Esophagus squamous epithelium (tissue), 5 donors: ENCODE measurements around the gene BAHD1. TPM values are rescaled to one million over a fixed set of nuclear protein-coding genes. Genes with fewer than 3 reads are reported as not detected.

Experiments used
- DNase-seq: peaks from one replicate; lab custom pipeline; 2025; lab: John Stamatoyannopoulos, UW
- H3K27ac ChIP-seq, 4 donors: fragments of 200-600 bp; sonication (generic); one replicate each; pipeline ENCODE4 v1.5.1; 2016 to 2019; ENCODE audit warnings: mild to moderate bottlenecking in 1 of 4
- H3K27me3 ChIP-seq, 4 donors: fragments of 200-600 bp; sonication (generic); 1 replicate in 3 of 4; 2 replicates in 1 of 4; pipeline versions ENCODE4 v1.5.1 to v1.6.0; 2017 to 2021; ENCODE audit warnings: antibody characterized with exemption in 1 of 4
- H3K36me3 ChIP-seq, 3 donors: fragments of 200-600 bp; sonication (generic); one replicate each; pipeline ENCODE4 v1.5.1; 2016 to 2019
- H3K4me1 ChIP-seq, 3 donors: fragments of 200-600 bp; sonication (generic); one replicate each; pipeline ENCODE4 v1.5.1; 2017 to 2019
- H3K4me3 ChIP-seq, 4 donors: fragments of 200-600 bp; sonication (generic); 1 replicate in 3 of 4; 2 replicates in 1 of 4; pipeline ENCODE4 v1.5.1; 2016 to 2019; ENCODE audit warnings: mild to moderate bottlenecking in 2 of 4, moderate library complexity in 1 of 4
- H3K9me3 ChIP-seq, 3 donors: fragments of 200-600 bp; sonication (generic); one replicate each; pipeline ENCODE4 v1.5.1; 2016 to 2019
- POLR2A ChIP-seq, 4 donors: fragments of 450-650 bp; IDR thresholded peaks; one replicate each; pipeline ENCODE4 v1.6.1; 2017; ENCODE audit warnings: antibody characterized with exemption in 4 of 4, mild to moderate bottlenecking in 4 of 4, moderate library complexity in 3 of 4
- WGBS, 2 donors: methylation state at CpG; one replicate each; pipeline ENCODE4 v1.1.5; 2018; 5-methylcytosine and 5-hydroxymethylcytosine counted together
- intact Hi-C: fragments of 100-400 bp; cut with DNase I; formaldehyde crosslinking; loops from one replicate; pipeline ENCODE4 v1.15.0; 2022
- total RNA-seq, 4 donors: library from RNA; depleted of rRNA; stranded (reverse); fragments of >200 nt; gene quantifications; one replicate each; pipeline ENCODE4 v1.1.0, GENCODE V29; 2016
- TF ChIP-seq, protein P1 (sequence below), 6 experiments: fragments of 450-650 bp in 4 of 6; fragments of 200-600 bp in 2 of 6; sonication (generic) in 2 of 6; IDR thresholded peaks; one replicate each; pipeline ENCODE4 v1.5.1; 2016 to 2019; ENCODE audit warnings: antibody characterized with exemption in 6 of 6, mild to moderate bottlenecking in 4 of 6, moderate library complexity in 4 of 6
- donor health status: DM: yes; HTN: yes; CAD: no.

Gene BAHD1
- total RNA-seq, 4 donors from 2014 or later = 6.0 to 13.1 (median 9.8) TPM

DNA sequence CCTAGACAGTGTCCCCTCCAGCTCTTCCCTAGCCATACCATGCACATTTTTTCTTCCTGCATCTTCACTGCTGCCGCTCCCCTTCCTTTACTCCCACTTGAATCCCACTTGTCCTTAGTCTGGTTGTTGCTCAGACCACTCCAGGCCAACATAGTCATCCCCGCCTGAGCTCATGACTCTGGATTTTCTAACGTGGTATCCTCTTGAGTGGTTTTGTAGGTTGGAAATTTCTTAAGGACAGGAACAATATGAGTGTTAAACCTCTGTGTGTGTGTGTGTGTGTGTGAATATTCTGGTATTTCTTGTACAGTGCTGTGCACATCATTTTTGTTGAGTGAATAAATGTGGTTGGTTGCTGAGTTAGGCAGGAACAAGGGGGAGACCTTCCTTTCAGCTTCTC, 3.1 kb downstream of the BAHD1 start:
- TF ChIP-seq POLR2A (IDR thresholded peaks at IDR 0.05) = no peak
- TF ChIP-seq, protein P1, sequence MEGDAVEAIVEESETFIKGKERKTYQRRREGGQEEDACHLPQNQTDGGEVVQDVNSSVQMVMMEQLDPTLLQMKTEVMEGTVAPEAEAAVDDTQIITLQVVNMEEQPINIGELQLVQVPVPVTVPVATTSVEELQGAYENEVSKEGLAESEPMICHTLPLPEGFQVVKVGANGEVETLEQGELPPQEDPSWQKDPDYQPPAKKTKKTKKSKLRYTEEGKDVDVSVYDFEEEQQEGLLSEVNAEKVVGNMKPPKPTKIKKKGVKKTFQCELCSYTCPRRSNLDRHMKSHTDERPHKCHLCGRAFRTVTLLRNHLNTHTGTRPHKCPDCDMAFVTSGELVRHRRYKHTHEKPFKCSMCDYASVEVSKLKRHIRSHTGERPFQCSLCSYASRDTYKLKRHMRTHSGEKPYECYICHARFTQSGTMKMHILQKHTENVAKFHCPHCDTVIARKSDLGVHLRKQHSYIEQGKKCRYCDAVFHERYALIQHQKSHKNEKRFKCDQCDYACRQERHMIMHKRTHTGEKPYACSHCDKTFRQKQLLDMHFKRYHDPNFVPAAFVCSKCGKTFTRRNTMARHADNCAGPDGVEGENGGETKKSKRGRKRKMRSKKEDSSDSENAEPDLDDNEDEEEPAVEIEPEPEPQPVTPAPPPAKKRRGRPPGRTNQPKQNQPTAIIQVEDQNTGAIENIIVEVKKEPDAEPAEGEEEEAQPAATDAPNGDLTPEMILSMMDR (IDR thresholded peaks at IDR 0.05) = no peak
- peaks cover 0 to 10% (median 0%) of the 10 kb centered on the region in 4 donors for H3K27me3 ChIP-seq
- H3K4me1 ChIP-seq = peaks cover 13 to 66% (median 32%) of the 10 kb centered on the region in 3 donors
- no peak overlapping the region for H3K4me3 ChIP-seq
- no peaks in the 10 kb centered on the region for H3K36me3 ChIP-seq
- no peak overlapping the region for H3K27ac ChIP-seq
- intact Hi-C loops = no loop called here
- DNase-seq = no peak
- H3K9me3 ChIP-seq = no peaks in the 10 kb centered on the region
- 75 to 80% methylated on average over 3 of the region's 3 CpGs for WGBS, 2 donors

DNA sequence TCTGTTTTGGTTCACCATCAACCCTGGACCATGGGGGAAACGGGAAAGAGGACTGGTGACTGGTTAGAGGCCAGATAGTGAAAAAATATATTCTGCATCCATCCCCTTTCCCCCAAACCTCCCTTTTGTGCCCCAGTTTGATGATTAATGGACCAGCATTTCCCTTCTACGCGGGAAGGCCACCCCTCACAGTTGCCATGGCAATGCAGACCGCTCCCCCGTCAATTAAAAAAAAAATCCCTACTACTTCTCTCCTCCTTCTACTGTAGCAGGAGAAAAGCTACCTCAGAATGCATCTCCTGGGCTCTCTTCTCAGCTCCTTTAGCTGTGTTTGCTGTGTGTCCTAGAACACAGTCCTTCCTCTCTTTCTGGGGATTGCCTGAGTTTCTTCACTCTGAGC, 4.0 kb downstream of the BAHD1 start:
- no peak overlapping the region for H3K4me3 ChIP-seq
- intact Hi-C loops = no loop called here
- H3K27ac ChIP-seq = no peak overlapping the region
- DNase-seq = no peak
- H3K27me3 ChIP-seq = peaks cover 0 to 1% (median 0%) of the 10 kb centered on the region in 4 donors
- H3K36me3 ChIP-seq = no peaks in the 10 kb centered on the region
- H3K4me1 ChIP-seq = peaks cover 7 to 60% (median 30%) of the 10 kb centered on the region in 3 donors
- H3K9me3 ChIP-seq = no peaks in the 10 kb centered on the region
- WGBS, 2 donors = 89 to 90% methylated on average over 5 of the region's 5 CpGs
- TF ChIP-seq, protein P1 (IDR thresholded peaks at IDR 0.05) = no peak
- no peak for TF ChIP-seq POLR2A (IDR thresholded peaks at IDR 0.05)

DNA sequence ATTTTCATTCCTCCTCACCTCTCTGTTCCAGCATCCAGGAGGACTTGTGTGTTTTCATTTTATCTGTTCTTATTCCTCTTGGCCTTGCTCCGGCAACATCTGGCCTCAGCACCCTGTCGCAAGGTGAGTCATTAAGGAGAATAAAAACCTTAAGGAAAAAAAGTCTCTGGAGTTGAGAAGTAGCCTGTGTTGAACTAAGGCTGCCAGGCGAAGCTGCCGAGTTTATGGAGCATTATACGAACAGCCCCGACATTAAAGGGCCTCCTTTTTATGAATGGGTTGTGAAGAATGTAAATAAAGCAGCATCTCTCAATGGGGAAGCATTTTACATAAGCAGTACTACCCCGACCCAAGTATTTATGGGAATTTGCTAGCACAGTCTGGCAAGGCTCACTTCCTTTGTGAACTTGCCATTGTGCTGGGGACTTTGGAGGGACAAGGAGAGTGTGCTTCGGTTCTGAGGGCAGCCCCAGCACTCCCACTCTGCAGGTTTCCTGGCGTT, 4.7 kb downstream of the BAHD1 start:
- Histone ChIP-seq H3K27ac (no peak overlapping the region), H3K36me3 (no peaks in the 10 kb centered on the region), H3K9me3 (no peaks in the 10 kb centered on the region), H3K4me3 (no peak overlapping the region), H3K27me3 (no peaks in the 10 kb centered on the region), H3K4me1 (peaks cover 6 to 58% (median 23%) of the 10 kb centered on the region in 3 donors)
- no peak for DNase-seq
- intact Hi-C loops = no loop called here
- TF ChIP-seq, protein P1 (IDR thresholded peaks at IDR 0.05) = no peak
- no peak for TF ChIP-seq POLR2A (IDR thresholded peaks at IDR 0.05)
- WGBS, 2 donors = 13 to 47% methylated on average over 8 to 9 of the region's 9 CpGs

DNA sequence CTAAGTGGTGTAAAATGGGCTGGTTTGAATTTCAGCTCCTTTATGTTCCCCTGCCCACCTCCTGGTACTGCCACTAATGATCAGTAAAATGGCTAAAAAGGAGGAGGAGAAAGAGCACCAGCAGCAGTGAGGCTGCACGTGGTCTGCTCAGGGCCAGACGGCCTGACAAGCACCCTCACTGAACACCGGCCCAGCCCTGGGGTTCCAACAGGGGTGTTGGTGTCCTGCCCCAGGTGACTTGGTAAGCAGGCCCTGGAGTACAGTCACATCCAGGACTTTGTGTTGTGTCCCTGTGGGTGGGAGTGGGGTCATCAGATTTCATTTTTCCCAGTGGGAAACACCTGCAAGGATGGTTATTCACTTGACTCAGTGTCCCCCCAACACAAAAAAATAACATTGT, 5.4 kb downstream of the BAHD1 start:
- intact Hi-C loops = no loop called here
- no peaks in the 10 kb centered on the region for H3K9me3 ChIP-seq
- H3K27me3 ChIP-seq = no peaks in the 10 kb centered on the region
- no peak overlapping the region for H3K27ac ChIP-seq
- peaks cover 6 to 56% (median 23%) of the 10 kb centered on the region in 3 donors for H3K4me1 ChIP-seq
- no peak for DNase-seq
- no peak overlapping the region for H3K4me3 ChIP-seq
- TF ChIP-seq POLR2A (IDR thresholded peaks at IDR 0.05) = no peak
- TF ChIP-seq, protein P1 (IDR thresholded peaks at IDR 0.05) = no peak
- H3K36me3 ChIP-seq = no peaks in the 10 kb centered on the region
- 61 to 100% methylated on average over 2 to 3 of the region's 3 CpGs for WGBS, 2 donors

DNA sequence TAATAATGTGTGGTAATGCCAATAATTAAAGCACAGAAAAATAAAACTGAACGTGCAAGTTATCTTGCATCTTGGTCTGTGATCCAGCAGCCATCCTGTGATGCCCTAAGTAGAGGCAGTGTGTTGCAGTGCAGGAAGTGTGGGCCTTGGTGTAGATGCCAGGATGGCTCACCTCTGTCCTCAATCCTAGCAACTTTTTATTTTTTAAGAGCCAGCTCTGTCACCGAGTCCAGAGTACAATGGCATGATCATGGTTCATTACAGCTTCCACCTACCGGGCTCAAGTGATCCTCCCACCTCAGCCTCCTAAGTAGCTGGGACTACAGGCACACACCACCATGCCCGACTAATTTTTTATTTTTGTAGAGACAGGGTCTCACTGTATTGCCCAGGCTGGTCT, 7.6 kb downstream of the BAHD1 start:
- Histone ChIP-seq H3K36me3 (no peaks in the 10 kb centered on the region), H3K27me3 (no peaks in the 10 kb centered on the region), H3K4me3 (no peak overlapping the region), H3K4me1 (peaks cover 0 to 59% (median 17%) of the 10 kb centered on the region in 3 donors), H3K27ac (no peak overlapping the region), H3K9me3 (no peaks in the 10 kb centered on the region)
- DNase-seq = no peak
- intact Hi-C loops = no loop called here
- WGBS, 2 donors = 89% methylated on average over 4 of the region's 4 CpGs
- TF ChIP-seq, protein P1 (IDR thresholded peaks at IDR 0.05) = no peak
- TF ChIP-seq POLR2A (IDR thresholded peaks at IDR 0.05) = no peak
